SK-N-SH treated with all-trans-retinoic acid at 6 μM for 48 hours (cell line): ENCODE results near the gene PFKP.

Experiments used
- ATAC-seq: fragments of 200-7000 bp; cut with Tn5 transposase; 3 replicates; pipeline ENCODE4 v1.9.1; 2020; ENCODE audit warnings: mild to moderate bottlenecking, moderate library complexity
- ARNTL ChIP-seq: fragments of 450-650 bp; formaldehyde crosslinking; IDR thresholded peaks from 2 replicates; pipeline ENCODE4 v1.5.0; 2020; ENCODE audit warnings: low read depth, mild to moderate bottlenecking, moderate library complexity, borderline replicate concordance
- BACH2 ChIP-seq: fragments of 250-450 bp; sonication (Bioruptor Pico); IDR thresholded peaks from 2 replicates; pipeline ENCODE4 v1.9.0; 2021; ENCODE audit warnings: mild to moderate bottlenecking, borderline replicate concordance
- CREB5 ChIP-seq: fragments of 250-450 bp; sonication (Bioruptor Pico); IDR thresholded peaks from 2 replicates; pipeline ENCODE4 v1.5.1; 2020; ENCODE audit warnings: low read depth, mild to moderate bottlenecking, moderate library complexity
- CSDC2 ChIP-seq: fragments of 250-450 bp; sonication (Bioruptor Pico); IDR thresholded peaks from 2 replicates; pipeline ENCODE4 v1.5.0; 2020; ENCODE audit warnings: mild to moderate bottlenecking, moderate library complexity
- CSRNP3 ChIP-seq: fragments of 250-450 bp; sonication (Bioruptor Pico); IDR thresholded peaks from 2 replicates; pipeline ENCODE4 v1.5.1; 2021; ENCODE audit warnings: mild to moderate bottlenecking, moderate library complexity
- ESRRG ChIP-seq: fragments of 250-450 bp; sonication (Bioruptor Pico); IDR thresholded peaks from 2 replicates; pipeline ENCODE4 v1.6.1; 2021; ENCODE audit warnings: mild to moderate bottlenecking
- GLIS3 ChIP-seq: fragments of 250-450 bp; sonication (Bioruptor Pico); IDR thresholded peaks from 2 replicates; pipeline ENCODE4 v1.5.0; 2020; ENCODE audit warnings: mild to moderate bottlenecking, moderate library complexity
- ISL1 ChIP-seq: fragments of 250-450 bp; sonication (Bioruptor Pico); IDR thresholded peaks from 2 replicates; pipeline ENCODE4 v2.1.2; 2022; ENCODE audit warnings: mild to moderate bottlenecking, moderate library complexity
- OSR1 ChIP-seq: fragments of 250-450 bp; sonication (Bioruptor Pico); IDR thresholded peaks from 2 replicates; pipeline ENCODE4 v1.8.0; 2022; ENCODE audit warnings: moderate library complexity, mild to moderate bottlenecking, inconsistent platforms
- PATZ1 ChIP-seq: fragments of 250-450 bp; sonication (Bioruptor Pico); IDR thresholded peaks from 2 replicates; pipeline ENCODE4 v1.8.0; 2020; ENCODE audit warnings: mild to moderate bottlenecking, moderate library complexity, borderline replicate concordance
- POU6F1 ChIP-seq: fragments of 250-450 bp; sonication (Bioruptor Pico); IDR thresholded peaks from 2 replicates; pipeline ENCODE4 v1.8.0; 2021; ENCODE audit warnings: low read depth, mild to moderate bottlenecking, moderate library complexity, borderline replicate concordance
- PPARA ChIP-seq: fragments of 250-450 bp; sonication (Bioruptor Pico); IDR thresholded peaks from 2 replicates; pipeline ENCODE4 v1.5.0; 2020; ENCODE audit warnings: mild to moderate bottlenecking, borderline replicate concordance
- RARB ChIP-seq: fragments of 250-450 bp; sonication (Bioruptor Pico); IDR thresholded peaks from 2 replicates; pipeline ENCODE4 v1.8.0; 2021; ENCODE audit warnings: mild to moderate bottlenecking, moderate library complexity
- SNAI2 ChIP-seq: fragments of 250-450 bp; sonication (Bioruptor Pico); IDR thresholded peaks from 2 replicates; pipeline ENCODE4 v1.5.0; 2020; ENCODE audit warnings: mild to moderate bottlenecking, moderate library complexity
- TCF4 ChIP-seq: fragments of 250-450 bp; sonication (Bioruptor Pico); IDR thresholded peaks from 2 replicates; pipeline ENCODE4 v1.8.0; 2021; ENCODE audit warnings: mild to moderate bottlenecking, moderate library complexity, borderline replicate concordance
- TOX ChIP-seq: fragments of 250-450 bp; sonication (Bioruptor Pico); IDR thresholded peaks from 2 replicates; pipeline ENCODE4 v1.8.0; 2021; ENCODE audit warnings: mild to moderate bottlenecking, moderate library complexity, borderline replicate concordance
- TSHZ2 ChIP-seq: fragments of 250-450 bp; sonication (Bioruptor Pico); IDR thresholded peaks from 2 replicates; pipeline ENCODE4 v1.5.0; 2020; ENCODE audit warnings: mild to moderate bottlenecking, moderate library complexity
- ZC3H10 ChIP-seq: fragments of 250-450 bp; sonication (Bioruptor Pico); IDR thresholded peaks from 2 replicates; pipeline ENCODE4 v1.5.1; 2021; ENCODE audit warnings: mild to moderate bottlenecking, moderate library complexity
- ZFP3 ChIP-seq: fragments of 250-450 bp; sonication (Bioruptor Pico); IDR thresholded peaks from 2 replicates; pipeline ENCODE4 v1.5.0; 2020; ENCODE audit warnings: mild to moderate bottlenecking, moderate library complexity
- ZFP30 ChIP-seq: fragments of 450-650 bp; formaldehyde crosslinking; IDR thresholded peaks from 2 replicates; pipeline ENCODE4 v1.5.0; 2022; ENCODE audit warnings: mild to moderate bottlenecking, moderate library complexity
- ZNF565 ChIP-seq: fragments of 450-650 bp; formaldehyde crosslinking; conservative IDR thresholded peaks from 2 replicates; pipeline ENCODE4 v1.5.0; 2020; ENCODE audit warnings: low read depth, mild to moderate bottlenecking, moderate library complexity
- ZNF8 ChIP-seq: fragments of 450-650 bp; formaldehyde crosslinking; IDR thresholded peaks from 2 replicates; pipeline ENCODE4 v1.5.0; 2020; ENCODE audit warnings: mild to moderate bottlenecking, moderate library complexity

Gene PFKP

GRCh38 chr10:3150366-3150765 lies 83.0 kb downstream of the PFKP start:
- ATAC-seq: no peak
- no peak for TF ChIP-seq ZC3H10 (CRISPR knock-in tag)
- no peak for TF ChIP-seq TCF4
- no peak for TF ChIP-seq ZFP30 (CRISPR knock-in tag)
- no peak for TF ChIP-seq CREB5 (CRISPR knock-in tag)
- no peak for TF ChIP-seq CSDC2 (CRISPR knock-in tag)
- no peak for TF ChIP-seq ZNF8
- TF ChIP-seq GLIS3 (CRISPR knock-in tag): no peak
- no peak for TF ChIP-seq PPARA (CRISPR knock-in tag)
- no peak for TF ChIP-seq POU6F1 (CRISPR knock-in tag)
- TF ChIP-seq CSRNP3 (CRISPR knock-in tag): no peak
- TF ChIP-seq BACH2: no peak
- no peak for TF ChIP-seq TOX
- TF ChIP-seq RARB: no peak
- TF ChIP-seq ESRRG (CRISPR knock-in tag): no peak
- no peak for TF ChIP-seq ISL1 (CRISPR knock-in tag)
- TF ChIP-seq PATZ1: no peak
- TF ChIP-seq ARNTL: no peak

- TF ChIP-seq ESRRG (CRISPR knock-in tag) (no peak), OSR1 (CRISPR knock-in tag) (no peak), ZNF565 (no peak), TOX (no peak), PPARA (CRISPR knock-in tag) (no peak), ZFP3 (CRISPR knock-in tag) (no peak), POU6F1 (CRISPR knock-in tag) (no peak), ARNTL (no peak), ZFP30 (CRISPR knock-in tag) (no peak), TCF4 (no peak), CREB5 (CRISPR knock-in tag) (no peak), ZC3H10 (CRISPR knock-in tag) (no peak), BACH2 (no peak), CSRNP3 (CRISPR knock-in tag) (no peak), RARB (no peak), PATZ1 (no peak), ISL1 (CRISPR knock-in tag) (no peak), ZNF8 (no peak), SNAI2 (CRISPR knock-in tag) (no peak), TSHZ2 (CRISPR knock-in tag) (no peak)
- no peak for ATAC-seq
Measured at GRCh38 chr10:3150961-3151360, 83.6 kb downstream of the PFKP start.
